ENCODE data around the gene VPS51.

VPS51 gene

DNA sequence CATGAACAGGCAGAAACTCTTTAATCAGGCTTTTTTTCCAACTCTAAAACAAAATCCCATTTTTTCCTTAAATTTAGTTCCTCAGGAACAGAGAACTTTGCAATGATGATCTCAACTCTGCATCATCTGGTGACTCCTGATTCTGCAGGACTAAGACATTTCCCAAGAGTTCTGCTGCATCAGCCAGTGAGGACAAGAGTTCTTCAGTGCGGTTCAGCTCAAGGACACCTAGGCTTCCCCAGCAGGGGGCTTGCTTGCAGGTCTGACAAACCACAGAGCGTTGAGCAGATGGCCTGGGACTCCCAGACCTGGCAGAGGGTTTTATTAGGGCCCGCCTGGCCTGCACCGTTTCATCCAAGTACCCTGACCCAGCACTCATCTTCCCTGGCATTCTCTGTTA is 18.6 kb upstream of the VPS51 start:
- no peak for DNase-seq

GRCh38 chr11:65078151-65078550 is 17.9 kb upstream of the VPS51 start:
- DNase-seq, result peak; percentile 89

DNA sequence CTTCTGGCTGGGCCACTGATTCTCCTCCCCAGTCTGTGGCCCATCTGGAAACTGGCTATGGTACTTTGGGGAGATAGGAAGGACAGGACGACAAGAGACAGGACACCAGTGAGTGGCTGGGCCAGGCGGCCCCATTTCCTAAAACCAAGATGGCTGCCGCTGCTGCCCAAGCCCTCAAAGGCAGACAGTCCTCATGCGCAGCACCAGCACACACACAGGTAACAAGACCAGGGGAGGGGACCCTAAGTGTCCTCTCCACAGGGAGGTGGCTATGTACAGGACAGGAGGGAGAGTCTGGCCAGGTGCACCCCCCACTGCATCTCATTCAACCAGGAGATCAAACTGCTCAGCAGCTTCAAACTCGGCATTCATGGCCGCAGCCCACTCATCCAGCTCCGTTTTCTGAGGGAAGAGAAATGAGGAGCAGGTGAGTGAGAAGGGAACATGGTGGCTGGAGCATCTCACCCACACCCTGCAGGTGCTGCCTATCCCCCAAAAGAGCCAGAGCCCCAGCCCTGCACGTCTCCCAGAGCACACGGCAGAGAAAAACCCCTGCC is 17.1 kb upstream of the VPS51 start:
- no peak for DNase-seq

DNA sequence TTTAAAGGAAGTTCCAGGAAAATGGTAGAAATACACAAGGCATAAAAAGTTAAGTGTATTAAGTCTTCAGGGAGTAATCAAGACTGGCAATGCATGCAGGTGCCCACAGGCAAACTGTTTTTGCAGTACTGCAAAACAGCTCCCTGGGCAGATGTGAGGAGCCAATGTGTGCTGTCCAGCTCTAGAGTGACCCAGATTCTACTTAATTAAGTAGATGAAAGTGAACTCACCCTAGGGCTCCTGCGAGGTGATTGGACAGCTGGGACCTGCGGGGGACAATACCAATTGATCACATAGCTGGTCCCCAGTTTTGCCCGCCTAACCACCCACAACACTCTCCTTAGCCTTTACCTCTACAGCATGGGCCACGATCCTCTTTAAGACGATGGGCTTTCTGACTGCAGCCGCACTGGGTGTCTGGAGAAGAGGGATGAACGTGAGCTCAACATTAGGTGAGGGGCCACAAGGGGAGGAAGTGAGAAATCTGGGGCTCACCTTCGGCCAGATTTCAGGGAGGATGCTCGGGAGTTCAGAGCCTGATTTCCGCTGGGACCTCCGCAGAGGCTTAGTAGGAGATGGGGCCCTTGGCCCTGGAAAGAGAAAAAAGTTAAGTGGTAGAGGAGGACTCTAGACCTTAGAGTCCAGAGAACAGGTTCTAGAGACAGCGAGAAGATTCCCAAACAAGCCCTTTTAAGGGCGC is 12.7 kb upstream of the VPS51 start:
- DNase-seq, result no peak

DNA sequence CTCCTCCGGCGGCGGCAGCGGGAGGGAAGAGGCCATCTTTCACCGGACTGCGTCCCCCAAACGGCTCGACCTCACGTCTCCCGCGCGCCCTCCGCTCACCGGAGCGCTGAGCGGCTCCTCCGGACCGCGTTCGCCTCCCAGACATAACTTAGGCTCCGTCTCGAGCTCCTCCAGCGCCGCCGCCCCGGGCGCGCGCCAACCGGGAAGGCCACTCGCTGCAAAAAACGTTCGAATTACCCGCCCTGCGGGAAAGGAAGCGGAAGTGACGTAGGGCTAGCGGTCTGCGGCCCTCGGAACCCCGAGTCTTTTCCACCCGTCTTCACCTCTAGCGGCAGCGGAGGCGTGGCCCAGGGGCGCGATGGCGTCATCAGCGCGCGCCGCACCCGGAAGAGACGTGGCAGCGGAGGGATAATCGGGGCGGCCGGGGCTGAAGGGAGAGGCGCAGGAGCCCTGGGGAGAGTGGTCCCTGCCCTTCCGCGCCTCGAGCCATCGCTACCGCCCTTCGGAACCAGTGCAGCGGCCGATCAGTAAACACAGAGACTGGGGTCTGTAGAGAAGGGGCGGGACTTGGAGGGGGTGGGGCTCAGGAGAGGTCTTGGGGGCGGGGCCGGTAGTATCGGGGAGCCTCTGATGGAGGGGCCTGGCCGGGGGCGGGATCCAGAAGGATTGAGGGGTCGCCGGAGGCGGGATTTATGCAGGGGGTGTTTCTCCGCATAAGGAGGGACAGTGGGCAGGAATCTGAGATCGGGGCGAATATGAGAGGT is 12.0 kb upstream of the VPS51 start, which contains the start of the genes CDCA5 and ZFPL1:
TSS of gene CDCA5 (minus strand) at position 207 of the 764 bp plus-strand sequence. CDS start at position 145, 62 bp downstream.
TSS of gene ZFPL1 (plus strand) at position 389 of the 764 bp plus-strand sequence. CDS start 477 bp downstream, outside the sequence.
- peak; percentile 99 for DNase-seq

DNA sequence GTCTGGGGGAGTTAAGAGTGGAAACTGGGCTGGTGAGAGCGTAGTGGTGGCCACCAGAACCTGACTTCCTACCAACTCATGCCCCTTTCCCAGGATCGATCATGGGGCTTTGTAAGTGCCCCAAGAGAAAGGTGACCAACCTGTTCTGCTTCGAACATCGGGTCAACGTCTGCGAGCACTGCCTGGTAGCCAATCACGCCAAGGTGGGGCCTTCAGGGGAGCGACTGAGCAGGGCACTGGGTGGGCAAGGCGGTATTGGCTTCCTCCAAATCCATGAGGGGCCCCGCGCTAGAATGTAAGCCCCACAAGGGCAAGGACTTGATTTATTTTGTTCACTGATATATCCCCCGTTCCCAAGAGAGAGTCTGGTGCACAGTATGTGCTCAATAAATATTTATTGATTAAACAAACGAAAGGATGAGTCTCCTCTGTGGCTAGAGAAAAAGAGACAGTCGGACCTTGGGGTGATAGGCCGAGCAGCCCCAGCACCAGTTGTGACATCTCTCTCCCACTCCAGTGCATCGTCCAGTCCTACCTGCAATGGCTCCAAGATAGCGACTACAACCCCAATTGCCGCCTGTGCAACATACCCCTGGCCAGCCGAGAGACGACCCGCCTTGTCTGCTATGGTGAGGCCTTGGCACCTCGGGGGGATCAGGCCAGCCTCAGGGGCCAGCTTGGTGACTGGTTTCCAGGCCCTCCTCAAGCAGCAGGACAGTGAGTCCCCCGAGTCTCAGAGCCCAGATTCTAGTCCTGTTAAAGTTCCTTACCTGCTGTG is 11.2 kb upstream of the VPS51 start:
- no peak for DNase-seq

DNA sequence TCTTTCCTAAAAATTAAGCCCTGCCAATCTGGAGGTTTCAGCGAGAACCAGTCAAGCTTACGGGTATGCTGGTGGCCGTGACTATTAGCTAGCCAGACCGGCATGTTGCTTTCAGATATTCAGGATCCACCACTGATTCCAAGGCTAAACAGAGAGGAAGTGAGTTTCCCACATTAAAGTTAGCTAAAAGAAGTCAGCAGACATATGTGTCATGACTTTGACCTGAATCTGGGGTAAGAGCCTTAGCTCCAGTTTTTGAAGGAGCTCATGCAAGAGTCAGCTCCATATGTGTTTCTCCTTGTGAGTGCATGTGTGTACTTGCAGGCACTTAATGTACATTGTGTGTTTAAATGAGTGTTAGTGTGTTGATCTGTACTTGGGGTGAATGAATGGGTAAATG is 10.6 kb upstream of the VPS51 start:
- DNase-seq, result no peak

DNA sequence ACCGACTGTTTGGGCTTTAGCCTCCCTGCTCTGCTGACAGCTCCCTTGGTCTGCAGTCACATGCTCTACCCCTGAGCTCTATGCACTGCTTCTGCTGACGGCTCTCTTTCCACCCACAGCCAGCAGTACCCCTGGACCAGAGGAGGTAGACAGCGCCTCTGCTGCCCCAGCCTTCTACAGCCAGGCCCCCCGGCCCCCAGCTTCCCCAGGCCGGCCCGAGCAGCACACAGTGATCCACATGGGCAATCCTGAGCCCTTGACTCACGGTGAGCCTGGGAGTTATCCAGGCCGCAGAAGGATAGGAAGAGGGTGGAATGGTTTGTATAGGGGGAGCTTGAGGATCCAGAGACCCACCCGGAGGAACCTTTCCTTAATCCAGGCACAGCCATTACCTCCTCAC is 9.2 kb upstream of the VPS51 start:
- no peak for DNase-seq

GRCh38 chr11:65087216-65087615 is 8.8 kb upstream of the VPS51 start:
- no peak for DNase-seq

- DNase-seq, result no peak
These were observed 8.2 kb upstream of the VPS51 start for GRCh38 chr11:65087827-65088226.

DNA sequence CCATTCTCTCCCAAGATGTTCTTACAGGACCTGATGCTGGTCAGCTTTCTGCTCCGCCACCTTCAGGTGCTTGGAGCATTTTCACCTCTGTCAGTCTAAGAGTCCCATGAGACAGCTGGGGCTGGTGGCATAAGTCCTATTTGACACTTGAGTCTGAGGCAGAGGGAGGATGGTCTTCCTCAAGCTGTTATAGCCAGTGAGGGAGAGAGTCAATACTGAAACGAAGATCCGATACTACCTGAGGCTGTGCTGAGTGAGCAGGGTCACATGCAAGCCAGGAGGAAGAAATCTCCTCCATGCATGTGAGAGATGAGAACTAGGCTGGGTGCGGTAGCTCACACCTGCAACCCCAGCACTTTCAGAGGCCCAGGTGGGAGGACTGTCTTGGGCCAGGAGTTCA is 6.4 kb upstream of the VPS51 start:
- no peak for DNase-seq

DNA sequence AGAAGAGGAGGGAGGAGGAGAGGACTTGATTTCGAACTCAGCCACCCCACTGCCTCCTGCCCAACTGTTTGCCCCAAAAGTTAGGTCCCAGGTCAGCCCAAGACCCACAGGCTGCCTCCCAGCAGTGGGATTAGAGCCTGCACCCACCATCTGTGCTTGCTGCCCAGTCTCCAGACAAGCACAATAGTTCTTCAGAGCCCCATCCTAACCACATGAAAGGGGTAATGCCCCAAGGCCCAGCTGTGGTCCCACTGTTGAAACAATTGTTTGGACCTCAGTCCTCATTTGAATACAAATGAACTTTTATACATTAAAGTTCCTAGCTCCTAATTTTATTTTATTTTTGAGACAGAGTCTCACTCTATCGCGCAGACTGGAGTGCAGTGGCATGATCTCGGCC is 5.4 kb upstream of the VPS51 start:
- DNase-seq, result no peak

GRCh38 chr11:65095427-65095826 is 587 bp upstream of the VPS51 start:
- no peak for DNase-seq

DNA sequence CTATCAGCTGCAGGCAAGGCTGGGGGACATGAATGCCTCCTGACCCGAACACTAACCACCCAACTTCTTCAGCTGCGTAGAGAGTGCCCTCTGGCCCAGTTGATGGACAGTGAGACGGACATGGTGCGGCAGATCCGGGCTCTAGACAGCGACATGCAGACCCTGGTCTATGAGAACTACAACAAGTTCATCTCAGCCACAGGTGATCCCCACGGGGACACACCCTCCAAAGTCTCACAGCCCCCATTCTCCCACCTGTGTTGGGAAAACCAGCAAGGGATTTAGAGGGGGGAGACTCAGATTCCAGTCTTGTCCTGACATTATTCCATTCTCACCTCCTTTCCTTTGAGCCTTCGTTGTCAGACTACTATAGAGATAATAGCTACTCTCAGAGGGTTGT is 912 bp downstream of the VPS51 start:
- DNase-seq, result no peak

DNA sequence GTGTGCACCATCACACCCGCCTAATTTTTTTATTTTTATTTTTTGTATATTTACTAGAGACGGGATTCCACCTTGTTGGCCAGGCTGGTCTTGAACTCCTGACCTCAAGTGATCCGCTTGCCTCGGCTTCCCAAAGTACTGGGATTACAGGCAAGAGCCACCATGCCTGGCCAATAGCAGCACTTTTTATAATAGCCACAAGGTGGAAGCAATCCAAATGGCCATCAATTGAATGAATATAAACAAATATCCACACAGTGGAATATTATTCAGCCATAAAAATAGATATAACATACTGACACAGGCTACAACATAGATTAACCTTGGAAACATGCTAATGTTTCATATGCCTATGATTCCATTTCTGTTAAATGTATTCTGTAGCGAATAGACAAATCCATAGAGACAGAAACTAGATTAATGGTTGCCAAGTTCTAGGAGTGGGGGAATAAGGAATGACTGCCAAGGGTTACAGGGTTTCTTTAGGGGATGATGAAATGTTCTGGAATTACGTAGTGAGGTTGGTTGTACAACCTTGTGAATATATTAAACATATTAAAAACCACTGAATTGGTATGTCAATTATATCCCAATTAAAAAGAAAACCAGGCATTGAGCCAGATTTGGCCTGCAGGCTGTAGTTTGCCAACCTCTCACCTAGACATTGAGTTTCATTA is 4.8 kb downstream of the VPS51 start:
- DNase-seq, result no peak

- no peak for DNase-seq
These were observed 6.4 kb downstream of the VPS51 start for GRCh38 chr11:65102142-65103095.

DNA sequence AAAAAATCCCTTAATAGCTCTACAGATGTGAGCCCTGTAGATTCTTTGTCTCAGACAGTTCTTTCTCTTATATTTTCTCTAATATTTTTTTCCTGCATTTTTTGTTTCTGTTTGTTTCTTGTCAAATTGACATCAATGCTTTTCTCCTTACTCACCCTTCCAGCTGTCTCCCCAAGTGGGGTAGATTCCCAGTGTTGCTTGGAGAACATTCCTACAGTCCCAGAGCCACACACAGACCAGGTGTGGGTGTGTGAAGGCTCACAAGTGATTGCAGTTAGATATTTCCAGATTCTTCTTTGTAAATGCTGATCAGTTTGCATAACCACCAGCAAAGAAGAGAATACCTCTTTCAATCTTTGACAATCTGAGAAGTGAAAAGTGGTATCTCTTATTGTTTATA is 7.5 kb downstream of the VPS51 start:
- DNase-seq, result no peak

DNA sequence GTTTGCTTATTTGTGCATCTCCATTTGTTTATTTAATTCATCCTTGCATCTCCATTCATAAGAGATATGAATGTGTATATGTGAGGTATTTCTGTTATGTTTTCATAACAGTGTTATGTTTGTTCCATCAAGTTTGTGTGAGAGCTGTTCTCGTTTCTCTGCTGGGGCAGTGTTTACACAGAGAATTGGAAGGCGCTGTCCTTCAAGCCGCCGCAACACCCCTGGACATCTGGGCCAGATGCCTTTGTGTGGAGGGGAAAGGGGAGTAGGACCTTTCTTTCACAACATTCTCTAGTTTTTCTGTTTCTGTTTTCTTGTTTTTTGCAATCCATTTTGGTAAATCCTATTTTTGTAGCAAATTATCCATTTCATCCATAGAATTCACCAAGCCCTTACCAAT is 8.6 kb downstream of the VPS51 start:
- no peak for DNase-seq

DNA sequence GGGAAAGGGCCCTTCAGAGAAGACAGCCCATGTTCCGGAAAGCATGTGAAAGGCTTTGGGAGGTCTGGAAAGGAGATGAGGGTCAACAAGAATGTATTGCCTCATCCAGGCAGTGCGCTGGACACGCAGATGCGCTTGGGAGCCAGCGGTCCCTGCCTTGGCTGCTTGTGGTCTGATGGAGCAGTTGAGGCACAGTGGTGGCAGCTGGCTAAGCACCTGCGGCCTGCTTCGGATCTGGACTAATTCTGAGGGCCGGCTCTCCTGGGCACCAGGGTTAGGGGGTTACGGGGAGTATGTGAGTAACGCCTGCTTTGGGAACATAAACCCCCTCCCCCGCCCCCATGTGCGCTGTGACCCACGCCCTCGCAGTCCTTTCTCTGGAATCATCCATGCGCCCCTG is 11.1 kb downstream of the VPS51 start:
- no peak for DNase-seq

GRCh38 chr11:65107751-65108468 is 11.9 kb downstream of the VPS51 start:
- no peak for DNase-seq

All from activated effector memory CD4-positive, alpha-beta T cell treated with anti-CD3 and anti-CD28 coated beads, Interleukin-2, amount 50 U/mL, for 16 hours (primary cell).